BLaER1 treated with 17β-estradiol and CSF1 and Interleukin-3, amounts not matched to agents 10 nM and 100 nM (cell line): Measurements from ENCODE around the gene SYAP1.
"Not testable (repeated sequence)": the region's sequence is repeated elsewhere in the genome, so short reads cannot be mapped to it uniquely, and the experiment has no call there.

Source experiments
- H3K27ac ChIP-seq, 11 experiments: shearing (Covaris generic); formaldehyde crosslinking; 2 replicates each; pipeline ENCODE4 v1.8.1; 2022
- H3K27me3 ChIP-seq, 11 experiments: shearing (Covaris generic); formaldehyde crosslinking; 2 replicates each; pipeline ENCODE4 v1.8.1; 2022
- H3K36me3 ChIP-seq, 11 experiments: shearing (Covaris generic); formaldehyde crosslinking; 2 replicates each; pipeline ENCODE4 v1.8.1; 2022
- H3K4me1 ChIP-seq, 10 experiments: shearing (Covaris generic); formaldehyde crosslinking; 2 replicates each; pipeline ENCODE4 v1.8.1; 2022
- H3K4me2 ChIP-seq, 11 experiments: shearing (Covaris generic); formaldehyde crosslinking; 2 replicates each; pipeline ENCODE4 v1.8.1; 2022
- H3K4me3 ChIP-seq, 10 experiments: shearing (Covaris generic); formaldehyde crosslinking; 2 replicates each; pipeline ENCODE4 v1.8.1; 2022
- H3K9ac ChIP-seq, 11 experiments: shearing (Covaris generic); formaldehyde crosslinking; 2 replicates each; pipeline ENCODE4 v1.8.1; 2022
- H3K9me3 ChIP-seq, 11 experiments: shearing (Covaris generic); formaldehyde crosslinking; replicated peaks in 1 of 11; 2 replicates each; pipeline ENCODE4 v1.8.1; 2022
- H4K20me1 ChIP-seq, 11 experiments: shearing (Covaris generic); formaldehyde crosslinking; 2 replicates each; pipeline ENCODE4 v1.8.1; 2022
- Cebpa-rat ChIP-seq, 11 experiments: shearing (Covaris generic); IDR thresholded peaks; 2 replicates each; pipeline ENCODE4 v1.8.1; 2022

The SYAP1 gene

DNA sequence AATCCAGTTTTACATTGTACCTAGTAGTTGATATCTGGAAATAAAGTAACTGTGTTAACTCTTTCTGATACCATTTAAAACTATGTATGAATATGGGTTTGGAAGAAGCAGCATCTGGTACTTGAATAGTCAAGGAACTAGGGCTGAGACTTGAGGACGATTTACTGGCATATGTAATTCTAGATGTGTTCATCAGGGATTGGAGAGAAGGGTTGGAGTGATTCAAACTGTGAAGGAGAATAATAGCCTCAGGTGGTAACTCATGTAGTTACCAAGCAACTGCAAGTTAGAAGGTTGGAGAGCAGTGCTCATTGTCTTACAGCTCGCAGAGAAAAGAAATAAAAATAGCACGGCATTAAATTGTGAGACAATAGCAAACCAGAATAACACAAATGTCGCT is 37.3 kb downstream of the SYAP1 start:
- H3K9me3 ChIP-seq, result no peaks in the 10 kb centered on the region
- no peak for TF ChIP-seq Cebpa-rat (IDR thresholded peaks at IDR 0.05)

GRCh38 chrX:16761500-16761899 is 42.1 kb downstream of the SYAP1 start:
- not testable (repeated sequence) for H3K9me3 ChIP-seq, H4K20me1 ChIP-seq, H3K9ac ChIP-seq, H3K4me2 ChIP-seq, H3K4me3 ChIP-seq, H3K27ac ChIP-seq, H3K4me1 ChIP-seq
- Histone ChIP-seq H3K36me3 (peaks cover 0 to 48% (median 19%) of the 10 kb centered on the region in 11 experiments; a peak in 13 of 22 replicates), H3K27me3 (peaks cover 42 to 81% (median 68%) of the 10 kb centered on the region in 11 experiments)

More for the DNA sequence above, 37.3 kb downstream of the SYAP1 start:
- Histone ChIP-seq H3K27ac (no peak overlapping the region), H3K4me1 (no peaks in the 10 kb centered on the region), H3K4me2 (no peak overlapping the region), H3K36me3 (peaks cover 11 to 86% (median 36%) of the 10 kb centered on the region in 11 experiments; a peak in 18 of 22 replicates), H3K9ac (no peak overlapping the region), H3K27me3 (peaks cover 44 to 78% (median 73%) of the 10 kb centered on the region in 11 experiments), H3K4me3 (no peak overlapping the region), H4K20me1 (peaks cover 0 to 14% (median 0%) of the 10 kb centered on the region in 11 experiments; a peak in 3 of 22 replicates)

- H3K4me3 ChIP-seq, result no peak overlapping the region
- H3K27me3 ChIP-seq, result peaks cover 33 to 77% (median 58%) of the 10 kb centered on the region in 11 experiments
- no peaks in the 10 kb centered on the region for H4K20me1 ChIP-seq
- H3K4me2 ChIP-seq, result no peak overlapping the region
- H3K27ac ChIP-seq, result no peak overlapping the region
- no peaks in the 10 kb centered on the region for H3K4me1 ChIP-seq
- no peaks in the 10 kb centered on the region; a peak in 1 of 22 replicates for H3K9me3 ChIP-seq
- H3K9ac ChIP-seq, result no peak overlapping the region
- H3K36me3 ChIP-seq, result peaks cover 0 to 37% (median 11%) of the 10 kb centered on the region in 11 experiments; a peak in 10 of 22 replicates
- TF ChIP-seq Cebpa-rat (IDR thresholded peaks at IDR 0.05), result no peak
Observed at GRCh38 chrX:16762579-16762978, 43.2 kb downstream of the SYAP1 start.

GRCh38 chrX:16765594-16765993 is 46.2 kb downstream of the SYAP1 start:
- Histone ChIP-seq H3K4me3 (no peak overlapping the region), H3K9me3 (peaks cover 6 to 11% (median 9%) of the 10 kb centered on the region in 11 experiments; a peak in 21 of 22 replicates), H3K27me3 (peaks cover 24 to 55% (median 38%) of the 10 kb centered on the region in 11 experiments), H3K36me3 (peaks cover 0 to 15% (median 0%) of the 10 kb centered on the region in 11 experiments; a peak in 3 of 22 replicates), H4K20me1 (no peaks in the 10 kb centered on the region), H3K4me1 (no peaks in the 10 kb centered on the region), H3K4me2 (no peak overlapping the region), H3K27ac (no peak overlapping the region), H3K9ac (no peak overlapping the region)
- no peak for TF ChIP-seq Cebpa-rat (IDR thresholded peaks at IDR 0.05)

DNA sequence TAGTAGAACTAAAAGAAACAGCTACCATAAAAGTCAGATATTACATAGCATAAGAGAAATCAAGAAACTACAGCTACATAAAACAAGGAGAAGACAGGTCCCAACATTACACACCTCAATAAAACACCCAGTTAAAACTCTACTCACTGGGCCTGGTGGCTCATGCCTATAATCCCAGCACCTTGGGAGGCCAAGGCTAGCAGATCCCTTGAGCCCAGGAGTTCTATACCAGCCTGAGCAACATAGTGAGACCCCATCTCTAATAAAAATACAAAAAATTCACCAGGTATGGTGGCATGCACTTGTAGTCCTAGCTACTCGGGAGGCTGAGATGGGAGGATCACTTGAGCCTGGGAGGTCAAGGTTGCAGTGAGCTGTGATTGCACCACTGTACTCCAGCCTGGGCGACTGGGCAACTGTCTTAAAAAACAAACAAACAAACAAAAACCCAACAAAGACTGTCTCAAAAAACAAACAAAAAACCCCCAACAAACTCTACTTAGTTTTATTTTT is 51.6 kb downstream of the SYAP1 start:
- H3K4me3 ChIP-seq, result no peak overlapping the region
- no peaks in the 10 kb centered on the region for H4K20me1 ChIP-seq
- H3K4me1 ChIP-seq, result no peaks in the 10 kb centered on the region
- H3K9ac ChIP-seq, result no peak overlapping the region
- H3K27me3 ChIP-seq, result peaks cover 0 to 18% (median 6%) of the 10 kb centered on the region in 11 experiments; a peak in 7 of 22 replicates
- no peak overlapping the region for H3K27ac ChIP-seq
- no peaks in the 10 kb centered on the region for H3K36me3 ChIP-seq
- no peak for TF ChIP-seq Cebpa-rat (IDR thresholded peaks at IDR 0.05)
- peaks cover 6 to 13% (median 9%) of the 10 kb centered on the region in 11 experiments; a peak in 21 of 22 replicates for H3K9me3 ChIP-seq
- no peak overlapping the region for H3K4me2 ChIP-seq

GRCh38 chrX:16771483-16772398 is 52.3 kb downstream of the SYAP1 start:
- Histone ChIP-seq H3K27me3 (peaks cover 0 to 17% (median 1%) of the 10 kb centered on the region in 11 experiments; a peak in 6 of 22 replicates), H4K20me1 (no peaks in the 10 kb centered on the region), H3K4me1 (no peaks in the 10 kb centered on the region), H3K4me2 (no peak overlapping the region), H3K4me3 (no peak overlapping the region), H3K9me3 (peaks cover 6 to 13% (median 9%) of the 10 kb centered on the region in 11 experiments; a peak in 21 of 22 replicates), H3K36me3 (no peaks in the 10 kb centered on the region), H3K27ac (no peak overlapping the region), H3K9ac (no peak overlapping the region)
- no peak for TF ChIP-seq Cebpa-rat (IDR thresholded peaks at IDR 0.05)

- peaks cover 0 to 15% (median under 1%) of the 10 kb centered on the region in 11 experiments; a peak in 4 of 22 replicates for H3K27me3 ChIP-seq
- H3K9me3 ChIP-seq, result peaks cover 6 to 13% (median 9%) of the 10 kb centered on the region in 11 experiments; a peak in 21 of 22 replicates
- H3K4me2 ChIP-seq, result no peak overlapping the region
- H3K9ac ChIP-seq, result no peak overlapping the region
- no peaks in the 10 kb centered on the region for H3K4me1 ChIP-seq
- no peaks in the 10 kb centered on the region for H4K20me1 ChIP-seq
- H3K27ac ChIP-seq, result no peak overlapping the region
- TF ChIP-seq Cebpa-rat (IDR thresholded peaks at IDR 0.05), result no peak
- H3K4me3 ChIP-seq, result no peak overlapping the region
- H3K36me3 ChIP-seq, result no peaks in the 10 kb centered on the region
Observed at GRCh38 chrX:16772460-16772859, 53.0 kb downstream of the SYAP1 start.

GRCh38 chrX:16774746-16775145 is 55.3 kb downstream of the SYAP1 start:
- no peak for TF ChIP-seq Cebpa-rat (IDR thresholded peaks at IDR 0.05)
- no peak overlapping the region for H3K27ac ChIP-seq

DNA sequence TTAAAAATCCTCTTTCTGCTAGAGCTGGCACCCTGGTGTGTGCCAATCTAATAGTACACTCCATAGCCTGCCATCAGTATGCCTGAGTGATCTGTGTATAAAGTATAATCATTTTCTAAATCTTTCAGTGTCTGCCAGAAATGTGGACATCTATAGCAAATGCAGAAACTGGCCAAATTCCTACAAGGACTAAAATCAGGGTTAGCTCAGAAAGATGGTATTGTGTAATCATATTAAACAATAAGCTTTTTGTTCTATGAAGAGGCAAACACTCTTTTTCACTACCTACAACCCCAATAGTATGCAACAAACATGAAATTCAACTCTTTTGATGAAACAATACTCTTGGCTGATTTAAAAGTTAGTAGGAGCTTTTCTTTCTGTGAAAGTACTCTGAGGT is 59.1 kb downstream of the SYAP1 start:
- Histone ChIP-seq H3K4me2 (no peak overlapping the region), H3K27ac (no peak overlapping the region)
- TF ChIP-seq Cebpa-rat (IDR thresholded peaks at IDR 0.05), result 0 out of 22 replicates have a peak, but pooled peaks of 1 of the 11 experiments have one; percentile 45

More at GRCh38 chrX:16774746-16775145, 55.3 kb downstream of the SYAP1 start:
- H3K4me2 ChIP-seq, result no peak overlapping the region
- no peak overlapping the region for H3K9ac ChIP-seq
- H3K4me1 ChIP-seq, result no peaks in the 10 kb centered on the region
- peaks cover 0 to 21% (median 15%) of the 10 kb centered on the region in 11 experiments; a peak in 12 of 22 replicates for H3K27me3 ChIP-seq
- H3K4me3 ChIP-seq, result no peak overlapping the region
- H4K20me1 ChIP-seq, result no peaks in the 10 kb centered on the region
- H3K9me3 ChIP-seq, result peaks cover 0 to 6% (median 0%) of the 10 kb centered on the region in 11 experiments; a peak in 3 of 22 replicates
- H3K36me3 ChIP-seq, result no peaks in the 10 kb centered on the region

More for the DNA sequence above, 59.1 kb downstream of the SYAP1 start:
- no peaks in the 10 kb centered on the region for H4K20me1 ChIP-seq
- H3K9ac ChIP-seq, result no peak overlapping the region
- peaks cover 0 to 6% (median 0%) of the 10 kb centered on the region in 11 experiments; a peak in 2 of 22 replicates for H3K9me3 ChIP-seq
- no peaks in the 10 kb centered on the region for H3K4me1 ChIP-seq
- H3K27me3 ChIP-seq, result peaks cover 4 to 52% (median 23%) of the 10 kb centered on the region in 11 experiments; a peak in 14 of 22 replicates
- no peak overlapping the region for H3K4me3 ChIP-seq
- no peaks in the 10 kb centered on the region for H3K36me3 ChIP-seq
